A673 (cell line): ENCODE measurements around the gene GSE1.

Experiments
- CTCF ChIP-seq: fragments of 300-800, 200-600 bp; sonication (generic); conservative IDR thresholded peaks from 2 replicates; pipeline ENCODE4 v1.5.1; 2017; ENCODE audit warnings: low read depth, mild to moderate bottlenecking, antibody characterized with exemption, low read length, moderate library complexity, mixed read lengths
- EZH2 ChIP-seq: fragments of 200-600 bp; sonication (generic); IDR thresholded peaks from 2 replicates; pipeline ENCODE4 v1.6.1; 2017; ENCODE audit warnings: borderline replicate concordance, low read depth, mild to moderate bottlenecking, mixed read lengths, antibody characterized with exemption, low read length; ENCODE audit not compliant: poor library complexity, severe bottlenecking

- TF ChIP-seq CTCF: no peak
- TF ChIP-seq EZH2: no peak
Measured at GRCh38 chr16:85677383-85677967, 64.4 kb downstream of the GSE1 start.
